ENCODE results near the gene DNAL4. TPM values are rescaled to one million over a fixed set of nuclear protein-coding genes. Genes with fewer than 3 reads are reported as not detected.

The DNAL4 gene, protein sequence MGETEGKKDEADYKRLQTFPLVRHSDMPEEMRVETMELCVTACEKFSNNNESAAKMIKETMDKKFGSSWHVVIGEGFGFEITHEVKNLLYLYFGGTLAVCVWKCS
- 16.8 TPM for polyA plus RNA-seq
- long read RNA-seq, donor 1, partial matches to known transcripts = 0 of 4 reads
- long read RNA-seq, donor 1, other reads (novel, unspliced or antisense) = 0 of 4 reads
- long read RNA-seq, donor 2, transcript DNAL4-201 (4 exons, 1,504 nt) = major isoform, 7 of 8 reads
- long read RNA-seq, donor 2, partial matches to known transcripts = 0 of 8 reads
- long read RNA-seq, donor 2, other reads (novel, unspliced or antisense) = 0 of 8 reads
- long read RNA-seq, donor 3, transcript DNAL4-201 (4 exons, 1,504 nt) = major isoform, 15 of 17 reads
- long read RNA-seq, donor 3, partial matches to known transcripts = 0 of 17 reads
- long read RNA-seq, donor 3, other reads (novel, unspliced or antisense) = 0 of 17 reads
- long read RNA-seq, donor 4, partial matches to known transcripts = 0 of 1 reads
- long read RNA-seq, donor 4, other reads (novel, unspliced or antisense) = 0 of 1 reads
- long read RNA-seq, donor 5, partial matches to known transcripts = 0 of 3 reads
- long read RNA-seq, donor 5, other reads (novel, unspliced or antisense) = 0 of 3 reads
- long read RNA-seq, donor 6, transcript DNAL4-201 (4 exons, 1,504 nt) = major isoform, 6 of 6 reads
- long read RNA-seq, donor 6, partial matches to known transcripts = 0 of 6 reads
- long read RNA-seq, donor 6, other reads (novel, unspliced or antisense) = 0 of 6 reads
- long read RNA-seq, donor 7, partial matches to known transcripts = 0 of 3 reads
- long read RNA-seq, donor 7, other reads (novel, unspliced or antisense) = 0 of 3 reads
- long read RNA-seq, donor 8, partial matches to known transcripts = 0 of 3 reads
- long read RNA-seq, donor 8, other reads (novel, unspliced or antisense) = 0 of 3 reads
- long read RNA-seq, donor 9, transcript DNAL4-201 (4 exons, 1,504 nt) = major isoform, 9 of 9 reads
- long read RNA-seq, donor 9, partial matches to known transcripts = 0 of 9 reads
- long read RNA-seq, donor 9, other reads (novel, unspliced or antisense) = 0 of 9 reads
- long read RNA-seq, donor 10, partial matches to known transcripts = 0 of 6 reads
- long read RNA-seq, donor 10, other reads (novel, unspliced or antisense) = 0 of 6 reads
- long read RNA-seq, donor 11, transcript DNAL4-201 (4 exons, 1,504 nt) = major isoform, 5 of 5 reads
- long read RNA-seq, donor 11, partial matches to known transcripts = 0 of 5 reads
- long read RNA-seq, donor 11, other reads (novel, unspliced or antisense) = 0 of 5 reads

DNA sequence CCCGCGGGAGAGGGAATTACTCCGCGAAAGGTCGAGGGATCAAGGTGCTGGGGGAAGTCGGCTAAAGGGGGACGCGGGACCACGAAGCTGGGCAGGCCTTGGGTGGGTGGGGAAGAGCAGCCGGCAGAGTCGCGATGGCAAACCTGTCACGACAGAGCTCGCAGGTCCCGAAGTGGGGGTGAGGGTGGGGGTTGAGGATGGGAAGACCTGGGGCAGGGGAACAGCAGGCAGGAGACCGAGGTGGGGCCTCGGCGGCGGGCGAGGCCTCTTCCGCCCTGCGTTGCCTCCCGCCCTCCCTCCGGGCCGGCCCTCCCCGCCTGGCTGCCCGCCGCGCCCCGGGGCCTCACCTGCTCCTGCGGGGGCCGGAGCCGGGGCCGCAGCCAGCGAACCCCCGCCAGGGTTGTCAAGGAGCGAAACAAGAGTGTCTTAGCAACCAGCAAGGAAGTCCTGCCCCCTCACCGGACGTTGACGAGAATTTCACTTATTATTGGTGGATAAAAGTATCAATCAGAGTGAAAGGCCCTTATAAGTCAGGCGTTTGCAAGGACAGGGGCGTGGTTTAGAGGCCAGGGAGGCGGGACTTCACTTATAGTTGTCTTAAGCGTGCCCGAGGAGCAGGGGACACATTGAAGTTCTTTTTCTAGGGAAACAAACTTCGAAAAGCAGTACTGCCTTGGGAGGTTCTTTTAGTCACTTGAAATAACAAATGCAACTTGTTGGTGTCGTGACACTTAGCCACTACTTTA is at the start of gene DNAL4:
TSS of gene DNAL4 (minus strand) at position 423 of the 746 bp plus-strand sequence. CDS start 11,412 bp downstream, outside the sequence.
- Histone ChIP-seq H3K4me3 (ENCODE audit: low read length) (peak within 1 kb of the TSS; percentile 53), H3K9me3 (ENCODE audit: control insufficient read depth, low read depth, low read length) (no peaks in the 10 kb centered on the region), H3K4me1 (ENCODE audit: control insufficient read depth, insufficient read depth, low read length) (peaks cover 7% of the 10 kb centered on the region), H3K27ac (ENCODE audit: low read length) (peak within 1 kb of the TSS; percentile 34), H3K36me3 (ENCODE audit: control insufficient read depth, insufficient read depth, low read length) (peaks cover 8% of the 10 kb centered on the region), H3K27me3 (ENCODE audit: control insufficient read depth, insufficient read depth, low read length) (peaks cover 13% of the 10 kb centered on the region)
- peak; percentile 97 to 99 for DNase-seq
- no CpG with 5 or more reads among the region's 47 CpGs for WGBS (ENCODE audit: insufficient coverage, low lambda C conversion rate)

- peak; percentile 81 to 88 for DNase-seq
- no peak overlapping the region for H3K27ac ChIP-seq (ENCODE audit: low read length)
- peaks cover 16% of the 10 kb centered on the region for H3K27me3 ChIP-seq (ENCODE audit: control insufficient read depth, insufficient read depth, low read length)
Observed at GRCh38 chr22:38843201-38843656, 49.3 kb upstream of the DNAL4 start.

GRCh38 chr22:38842512-38843200 is 48.7 kb upstream of the DNAL4 start:
- WGBS (ENCODE audit: insufficient coverage, low lambda C conversion rate) = no CpG with 5 or more reads among the region's 34 CpGs
- Histone ChIP-seq H3K36me3 (ENCODE audit: control insufficient read depth, insufficient read depth, low read length) (no peaks in the 10 kb centered on the region), H3K4me1 (ENCODE audit: control insufficient read depth, insufficient read depth, low read length) (peaks cover 6% of the 10 kb centered on the region), H3K27me3 (ENCODE audit: control insufficient read depth, insufficient read depth, low read length) (peaks cover 16% of the 10 kb centered on the region), H3K4me3 (ENCODE audit: low read length) (peak overlapping the region; percentile 26), H3K27ac (ENCODE audit: low read length) (no peak overlapping the region), H3K9me3 (ENCODE audit: control insufficient read depth, low read depth, low read length) (no peaks in the 10 kb centered on the region)
- DNase-seq = no peak

More at GRCh38 chr22:38843201-38843656, 49.3 kb upstream of the DNAL4 start:
- H3K9me3 ChIP-seq (ENCODE audit: control insufficient read depth, low read depth, low read length) = no peaks in the 10 kb centered on the region
- no peaks in the 10 kb centered on the region for H3K36me3 ChIP-seq (ENCODE audit: control insufficient read depth, insufficient read depth, low read length)
- H3K4me1 ChIP-seq (ENCODE audit: control insufficient read depth, insufficient read depth, low read length) = peaks cover 6% of the 10 kb centered on the region
- H3K4me3 ChIP-seq (ENCODE audit: low read length) = peak overlapping the region; percentile 26
- no CpG with 5 or more reads among the region's 68 CpGs for WGBS (ENCODE audit: insufficient coverage, low lambda C conversion rate)

DNA sequence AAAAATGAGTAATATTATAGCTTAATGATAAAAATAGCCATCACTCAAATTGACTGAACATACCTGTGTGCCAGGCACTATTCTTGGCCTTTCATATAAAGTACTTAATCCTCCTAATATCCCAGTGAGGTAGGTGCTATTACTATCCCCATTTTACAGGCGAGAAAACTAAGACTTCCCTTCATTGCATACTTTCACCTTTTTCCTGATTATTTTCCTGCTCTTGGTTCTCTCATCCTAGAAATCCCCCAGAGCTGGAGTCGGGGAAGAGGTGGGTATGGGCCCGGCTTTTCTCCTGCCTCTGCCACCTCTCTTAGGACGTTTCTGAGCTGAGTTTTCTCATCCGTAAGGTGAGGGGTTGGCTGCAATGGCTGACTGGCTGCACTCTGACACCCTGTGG is 47.7 kb upstream of the DNAL4 start:
- H3K9me3 ChIP-seq (ENCODE audit: control insufficient read depth, low read depth, low read length) = no peaks in the 10 kb centered on the region
- peaks cover 6% of the 10 kb centered on the region for H3K4me1 ChIP-seq (ENCODE audit: control insufficient read depth, insufficient read depth, low read length)
- no peak overlapping the region for H3K4me3 ChIP-seq (ENCODE audit: low read length)
- H3K27ac ChIP-seq (ENCODE audit: low read length) = no peak overlapping the region
- no peak for DNase-seq
- peaks cover 16% of the 10 kb centered on the region for H3K27me3 ChIP-seq (ENCODE audit: control insufficient read depth, insufficient read depth, low read length)
- H3K36me3 ChIP-seq (ENCODE audit: control insufficient read depth, insufficient read depth, low read length) = no peaks in the 10 kb centered on the region
- WGBS (ENCODE audit: insufficient coverage, low lambda C conversion rate) = no CpG with 5 or more reads among the region's 5 CpGs

DNA sequence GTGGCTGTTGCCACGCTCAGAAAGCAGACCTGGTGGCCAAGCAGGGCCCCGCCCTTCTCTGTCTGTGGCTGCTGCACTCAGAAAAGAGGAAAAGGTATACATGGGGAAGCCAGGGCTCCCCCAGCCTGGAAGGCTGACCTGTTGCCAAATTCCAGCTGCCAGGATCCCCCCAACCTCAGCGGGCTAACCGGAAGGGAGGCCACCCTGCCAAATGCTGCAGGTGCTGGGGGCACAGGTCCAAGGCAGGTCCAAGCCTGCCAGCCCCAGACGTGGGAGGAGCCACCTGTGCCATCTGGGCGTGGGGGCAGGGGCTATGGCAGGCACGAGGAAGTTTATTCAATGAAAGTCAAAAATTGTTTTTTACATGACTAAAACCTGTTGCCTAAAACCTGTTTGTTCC is 47.3 kb upstream of the DNAL4 start:
- Histone ChIP-seq H3K4me1 (ENCODE audit: control insufficient read depth, insufficient read depth, low read length) (peaks cover 6% of the 10 kb centered on the region), H3K36me3 (ENCODE audit: control insufficient read depth, insufficient read depth, low read length) (no peaks in the 10 kb centered on the region), H3K27me3 (ENCODE audit: control insufficient read depth, insufficient read depth, low read length) (peaks cover 16% of the 10 kb centered on the region), H3K27ac (ENCODE audit: low read length) (no peak overlapping the region), H3K9me3 (ENCODE audit: control insufficient read depth, low read depth, low read length) (no peaks in the 10 kb centered on the region), H3K4me3 (ENCODE audit: low read length) (no peak overlapping the region)
- no CpG with 5 or more reads among the region's 7 CpGs for WGBS (ENCODE audit: insufficient coverage, low lambda C conversion rate)
- no peak for DNase-seq

DNA sequence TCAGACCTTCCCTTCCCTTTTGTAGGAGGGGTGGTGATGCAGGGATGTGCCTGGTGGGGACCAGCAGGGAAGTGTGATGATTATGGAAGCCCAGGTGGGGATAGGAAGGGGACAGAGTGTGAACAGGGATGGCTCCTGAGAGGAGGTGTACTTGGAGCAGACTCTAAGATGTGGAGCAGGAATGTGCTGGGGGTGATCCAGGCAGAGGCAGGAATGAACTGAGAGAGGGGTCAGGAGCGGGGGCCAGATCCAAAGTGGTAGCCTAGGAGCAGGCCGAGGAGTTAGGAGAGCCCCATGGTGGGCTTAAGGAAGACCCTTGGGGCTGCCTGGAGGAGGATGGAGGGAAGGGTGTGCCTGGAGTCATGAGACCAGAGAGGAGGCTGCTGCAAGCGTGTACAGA is 46.2 kb upstream of the DNAL4 start:
- H3K4me1 ChIP-seq (ENCODE audit: control insufficient read depth, insufficient read depth, low read length) = peaks cover 6% of the 10 kb centered on the region
- no peak for DNase-seq
- H3K27ac ChIP-seq (ENCODE audit: low read length) = no peak overlapping the region
- H3K9me3 ChIP-seq (ENCODE audit: control insufficient read depth, low read depth, low read length) = no peaks in the 10 kb centered on the region
- H3K27me3 ChIP-seq (ENCODE audit: control insufficient read depth, insufficient read depth, low read length) = peaks cover 16% of the 10 kb centered on the region
- WGBS (ENCODE audit: insufficient coverage, low lambda C conversion rate) = no CpG with 5 or more reads among the region's 3 CpGs
- H3K36me3 ChIP-seq (ENCODE audit: control insufficient read depth, insufficient read depth, low read length) = no peaks in the 10 kb centered on the region
- no peak overlapping the region for H3K4me3 ChIP-seq (ENCODE audit: low read length)

GRCh38 chr22:38839686-38840085 is 45.7 kb upstream of the DNAL4 start:
- peaks cover 6% of the 10 kb centered on the region for H3K4me1 ChIP-seq (ENCODE audit: control insufficient read depth, insufficient read depth, low read length)
- no peaks in the 10 kb centered on the region for H3K9me3 ChIP-seq (ENCODE audit: control insufficient read depth, low read depth, low read length)
- DNase-seq = no peak
- H3K36me3 ChIP-seq (ENCODE audit: control insufficient read depth, insufficient read depth, low read length) = no peaks in the 10 kb centered on the region
- no peak overlapping the region for H3K4me3 ChIP-seq (ENCODE audit: low read length)
- no peak overlapping the region for H3K27ac ChIP-seq (ENCODE audit: low read length)
- no CpG with 5 or more reads among the region's 1 CpG for WGBS (ENCODE audit: insufficient coverage, low lambda C conversion rate)
- peaks cover 11% of the 10 kb centered on the region for H3K27me3 ChIP-seq (ENCODE audit: control insufficient read depth, insufficient read depth, low read length)

DNA sequence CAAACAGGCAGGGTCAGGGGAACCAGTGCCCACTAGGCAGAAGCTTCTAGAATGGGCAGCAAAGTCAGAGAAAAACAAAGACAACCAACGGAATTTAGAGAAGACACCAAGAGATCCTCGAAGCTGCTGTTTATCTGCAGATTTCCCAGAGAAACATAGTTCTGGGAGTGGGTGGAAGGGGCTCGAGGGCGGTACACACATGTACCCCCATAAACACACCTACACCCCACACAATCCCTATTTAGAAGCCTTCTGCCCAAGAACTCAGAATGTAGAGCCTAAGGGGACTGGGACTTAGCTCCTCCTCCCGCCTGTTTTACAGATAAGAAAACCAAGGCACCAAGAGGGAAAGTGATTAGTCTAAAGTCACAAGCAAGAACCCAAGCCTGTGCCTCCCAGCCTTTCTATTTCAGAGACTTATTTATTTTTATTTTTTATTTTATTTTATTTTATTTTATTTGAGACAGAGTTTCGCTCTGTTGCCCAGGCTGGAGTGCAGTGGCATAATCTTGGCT is 43.5 kb upstream of the DNAL4 start:
- Histone ChIP-seq H3K9me3 (ENCODE audit: control insufficient read depth, low read depth, low read length) (no peaks in the 10 kb centered on the region), H3K4me3 (ENCODE audit: low read length) (no peak overlapping the region), H3K4me1 (ENCODE audit: control insufficient read depth, insufficient read depth, low read length) (no peaks in the 10 kb centered on the region), H3K36me3 (ENCODE audit: control insufficient read depth, insufficient read depth, low read length) (no peaks in the 10 kb centered on the region), H3K27me3 (ENCODE audit: control insufficient read depth, insufficient read depth, low read length) (peaks cover 6% of the 10 kb centered on the region), H3K27ac (ENCODE audit: low read length) (no peak overlapping the region)
- 100% methylated on average over 1 of the region's 6 CpGs for WGBS (ENCODE audit: insufficient coverage, low lambda C conversion rate)
- no peak for DNase-seq

DNA sequence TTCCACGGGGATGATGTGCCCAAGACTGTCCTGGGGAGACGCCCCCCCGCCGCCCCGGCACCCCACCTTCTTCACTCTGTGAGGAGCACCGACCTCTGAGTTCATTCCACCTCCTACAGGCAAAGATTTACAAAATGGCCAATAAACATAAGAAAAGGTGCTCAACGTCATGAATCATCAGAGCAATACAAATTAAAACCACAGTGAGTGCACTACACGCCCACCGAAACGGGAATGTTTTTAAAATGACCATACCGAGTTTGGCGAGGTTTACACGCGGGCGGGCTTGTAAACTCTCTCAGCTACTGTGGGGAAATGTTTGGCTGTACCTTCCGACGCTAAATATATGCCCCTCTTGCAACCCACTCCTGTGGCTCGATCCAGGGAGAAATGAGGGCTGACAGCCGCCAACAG is 42.0 kb upstream of the DNAL4 start:
- H3K27me3 ChIP-seq (ENCODE audit: control insufficient read depth, insufficient read depth, low read length) = no peaks in the 10 kb centered on the region
- DNase-seq = no peak
- 87% methylated on average over 3 of the region's 19 CpGs for WGBS (ENCODE audit: insufficient coverage, low lambda C conversion rate)

More for the DNA sequence above, 42.0 kb upstream of the DNAL4 start:
- Histone ChIP-seq H3K9me3 (ENCODE audit: control insufficient read depth, low read depth, low read length) (no peaks in the 10 kb centered on the region), H3K27ac (ENCODE audit: low read length) (no peak overlapping the region), H3K4me1 (ENCODE audit: control insufficient read depth, insufficient read depth, low read length) (no peaks in the 10 kb centered on the region), H3K4me3 (ENCODE audit: low read length) (no peak overlapping the region), H3K36me3 (ENCODE audit: control insufficient read depth, insufficient read depth, low read length) (no peaks in the 10 kb centered on the region)
